ENCODE results near the gene PSMD5. TPM values are rescaled to one million over a fixed set of nuclear protein-coding genes. Genes with fewer than 3 reads are reported as not detected.

PSMD5 gene
- polyA plus RNA-seq, 3 donors: 27.8 to 33.2 (median 31.7) TPM

- DNase-seq (ENCODE audit: low read depth in 3 of 3, low spot score in 2 of 3): no peak
Measured at GRCh38 chr9:120767451-120767850, 75.3 kb downstream of the PSMD5 start.

Other genes starting within 250 kb of the PSMD5 start
- 10 to 100 TPM; 19.7 to 22.1 (median 20.9) TPM for gene MEGF9, start 128.5 kb downstream of the PSMD5 start, polyA plus RNA-seq (ENCODE audit: insufficient read length in 3 of 3)
- gene FBXW2, start 49.5 kb downstream of the PSMD5 start, polyA plus RNA-seq (ENCODE audit: insufficient read length in 3 of 3): 10 to 100 TPM; 39.6 to 44.1 (median 42.6) TPM
- gene PHF19, start 34.3 kb upstream of the PSMD5 start, polyA plus RNA-seq (ENCODE audit: insufficient read length in 3 of 3): 10 to 100 TPM; 28.5 to 32.4 (median 32.4) TPM
- gene TRAF1, start 83.9 kb upstream of the PSMD5 start, polyA plus RNA-seq (ENCODE audit: insufficient read length in 3 of 3): 1 to 10 TPM; 4.1 to 5.4 (median 4.5) TPM
- 10 to 100 TPM; 14.0 to 17.5 (median 14.7) TPM for gene C5, start 207.4 kb upstream of the PSMD5 start, polyA plus RNA-seq (ENCODE audit: insufficient read length in 3 of 3)
- gene CNTRL, start 232.0 kb upstream of the PSMD5 start, polyA plus RNA-seq (ENCODE audit: insufficient read length in 3 of 3): 10 to 100 TPM; 27.2 to 37.4 (median 31.1) TPM